ENCODE measurements around the gene ZNF524.

ZNF524 gene

GRCh38 chr19:55643887-55644176, 43.7 kb downstream of the ZNF524 start:
- DNase-seq = no peak

- no peak for DNase-seq
Measured at GRCh38 chr19:55644191-55644833, 44.2 kb downstream of the ZNF524 start.

GRCh38 chr19:55644842-55645511, 44.9 kb downstream of the ZNF524 start:
- DNase-seq = no peak

GRCh38 chr19:55645512-55645881, 45.4 kb downstream of the ZNF524 start:
- DNase-seq = no peak

GRCh38 chr19:55646889-55647731, 47.0 kb downstream of the ZNF524 start:
- DNase-seq = no peak

- DNase-seq = peak; percentile 62
Measured at GRCh38 chr19:55647732-55648584, 47.9 kb downstream of the ZNF524 start, which contains the start of gene CCDC106. Gene CCDC106 (plus strand): TSS chr19:55648212. CDS start chr19:55649047, 835 bp downstream.

- no peak for DNase-seq
Measured at GRCh38 chr19:55648585-55649267, 48.6 kb downstream of the ZNF524 start.

- no peak for DNase-seq
Measured at GRCh38 chr19:55649268-55650125, 49.4 kb downstream of the ZNF524 start.

- no peak for DNase-seq
Measured at GRCh38 chr19:55650126-55650557, 50.1 kb downstream of the ZNF524 start.

GRCh38 chr19:55650602-55651230, 50.6 kb downstream of the ZNF524 start:
- DNase-seq = no peak

- no peak for DNase-seq
Measured at GRCh38 chr19:55651236-55651635, 51.1 kb downstream of the ZNF524 start.

GRCh38 chr19:55652311-55653128, 52.4 kb downstream of the ZNF524 start:
- no peak for DNase-seq

Data from COR-L47 (cell line).